Nephron (organoid): ENCODE data around the gene TIAM1.

Experiments used
- H3K27ac Mint-ChIP-seq, 3 experiments: 2 replicates each; pipeline ENCODE4 v1.8.0; 2020; ENCODE audit warnings: mixed read lengths in 3 of 3, mild to moderate bottlenecking in 2 of 3, moderate library complexity in 1 of 3
- H3K27me3 Mint-ChIP-seq: 2 replicates; pipeline ENCODE4 v1.8.0; 2021; ENCODE audit warnings: low read depth, mild to moderate bottlenecking, moderate library complexity, mixed read lengths
- H3K36me3 Mint-ChIP-seq: 2 replicates; pipeline ENCODE4 v1.8.0; 2020; ENCODE audit warnings: low read depth, mixed read lengths
- H3K4me1 Mint-ChIP-seq: 2 replicates; pipeline ENCODE4 v1.8.0; 2020; ENCODE audit warnings: mixed read lengths
- H3K4me3 Mint-ChIP-seq, 3 experiments: 2 replicates each; pipeline ENCODE4 v1.8.0; 2020; ENCODE audit warnings: mild to moderate bottlenecking in 3 of 3, mixed read lengths in 3 of 3, moderate library complexity in 2 of 3
- H3K9me3 Mint-ChIP-seq: 2 replicates; pipeline ENCODE4 v1.8.0; 2020; ENCODE audit warnings: mixed read lengths
- CTCF ChIP-seq, 3 experiments: fragments of 200-600 bp; sonication (generic); IDR thresholded peaks; one replicate each; pipeline ENCODE4 v1.5.0; 2021; ENCODE audit warnings: antibody characterized with exemption in 3 of 3; ENCODE audit not compliant: unreplicated experiment in 3 of 3

The TIAM1 gene

GRCh38 chr21:31363720-31364119 is 19.7 kb upstream of the TIAM1 start:
- Mint-ChIP-seq H3K36me3 (peaks cover 3% of the 10 kb centered on the region), H3K27me3 (no peaks in the 10 kb centered on the region), H3K27ac (peak overlapping the region; percentile 16 to 33 (median 32)), H3K4me1 (peaks cover 28% of the 10 kb centered on the region), H3K9me3 (peaks cover 3% of the 10 kb centered on the region), H3K4me3 (no peak overlapping the region)
- TF ChIP-seq CTCF (IDR thresholded peaks at IDR 0.05; ENCODE audit: unreplicated experiment in 3 of 3), result no peak

- no peak overlapping the region for H3K27ac Mint-ChIP-seq
- TF ChIP-seq CTCF (IDR thresholded peaks at IDR 0.05; ENCODE audit: unreplicated experiment in 3 of 3), result no peak
- H3K36me3 Mint-ChIP-seq, result peaks cover 3% of the 10 kb centered on the region
- peaks cover 3% of the 10 kb centered on the region for H3K9me3 Mint-ChIP-seq
- H3K4me3 Mint-ChIP-seq, result no peak overlapping the region
- H3K4me1 Mint-ChIP-seq, result peaks cover 17% of the 10 kb centered on the region
- H3K27me3 Mint-ChIP-seq, result no peaks in the 10 kb centered on the region
Observed at GRCh38 chr21:31360717-31361116, 16.7 kb upstream of the TIAM1 start.

- H3K9me3 Mint-ChIP-seq, result peaks cover 3% of the 10 kb centered on the region
- H3K4me1 Mint-ChIP-seq, result peaks cover 4% of the 10 kb centered on the region
- TF ChIP-seq CTCF (IDR thresholded peaks at IDR 0.05; ENCODE audit: unreplicated experiment in 3 of 3), result no peak
- no peaks in the 10 kb centered on the region for H3K27me3 Mint-ChIP-seq
- H3K36me3 Mint-ChIP-seq, result no peaks in the 10 kb centered on the region
- H3K4me3 Mint-ChIP-seq, result no peak overlapping the region
- no peak overlapping the region for H3K27ac Mint-ChIP-seq
Observed at GRCh38 chr21:31358158-31358557, 14.1 kb upstream of the TIAM1 start.

- Mint-ChIP-seq H3K9me3 (peaks cover 3% of the 10 kb centered on the region), H3K27ac (no peak overlapping the region), H3K4me1 (no peaks in the 10 kb centered on the region), H3K36me3 (no peaks in the 10 kb centered on the region), H3K27me3 (peaks cover 3% of the 10 kb centered on the region), H3K4me3 (no peak overlapping the region)
- TF ChIP-seq CTCF (IDR thresholded peaks at IDR 0.05; ENCODE audit: unreplicated experiment in 3 of 3), result no peak
Observed at GRCh38 chr21:31356440-31356839, 12.4 kb upstream of the TIAM1 start.

- H3K9me3 Mint-ChIP-seq, result peaks cover 6% of the 10 kb centered on the region
- H3K4me1 Mint-ChIP-seq, result no peaks in the 10 kb centered on the region
- H3K4me3 Mint-ChIP-seq, result no peak overlapping the region
- no peak for TF ChIP-seq CTCF (IDR thresholded peaks at IDR 0.05; ENCODE audit: unreplicated experiment in 3 of 3)
- H3K27me3 Mint-ChIP-seq, result peaks cover 3% of the 10 kb centered on the region
- H3K36me3 Mint-ChIP-seq, result no peaks in the 10 kb centered on the region
- H3K27ac Mint-ChIP-seq, result no peak overlapping the region
Observed at GRCh38 chr21:31354604-31355443, 10.8 kb upstream of the TIAM1 start.

GRCh38 chr21:31354122-31354521 is 10.1 kb upstream of the TIAM1 start:
- H3K36me3 Mint-ChIP-seq, result no peaks in the 10 kb centered on the region
- H3K9me3 Mint-ChIP-seq, result peaks cover 3% of the 10 kb centered on the region
- no peak for TF ChIP-seq CTCF (IDR thresholded peaks at IDR 0.05; ENCODE audit: unreplicated experiment in 3 of 3)
- H3K4me1 Mint-ChIP-seq, result peaks cover 4% of the 10 kb centered on the region
- peaks cover 3% of the 10 kb centered on the region for H3K27me3 Mint-ChIP-seq
- no peak overlapping the region for H3K4me3 Mint-ChIP-seq
- no peak overlapping the region for H3K27ac Mint-ChIP-seq
